Activated CD8-positive, alpha-beta memory T cell treated with anti-CD3 and anti-CD28 coated beads, Interleukin-2, amount 10 ng/mL, durations not matched to agents 7 days and 5 days (primary cell): ENCODE results near the gene TICAM2. TPM values are rescaled to one million over a fixed set of nuclear protein-coding genes. Genes with fewer than 3 reads are reported as not detected.

ENCODE experiments used
- ATAC-seq: fragments of 150-1000 bp; cut with Tn5 transposase; one replicate; pipeline ENCODE4 v1.10.0; 2021; ENCODE audit warnings: moderate library complexity
- CTCF ChIA-PET: fragments of 350-600 bp; sonication (Branson Sonifier 250); formaldehyde crosslinking; loops from one replicate; lab custom pipeline; 2021; ENCODE audit warnings: antibody characterized with exemption; lab: Charles Lee
- DNase-seq: peaks from one replicate; pipeline ENCODE4 v3.0.0-alpha.2; 2020
- H3K27ac Mint-ChIP-seq: one replicate; pipeline ENCODE4 v1.8.0; 2021; ENCODE audit warnings: mild to moderate bottlenecking, mixed read lengths
- H3K27me3 Mint-ChIP-seq: one replicate; pipeline ENCODE4 v1.8.0; 2021; ENCODE audit warnings: mixed read lengths
- H3K36me3 Mint-ChIP-seq: one replicate; pipeline ENCODE4 v1.8.0; 2021; ENCODE audit warnings: mild to moderate bottlenecking, mixed read lengths
- H3K4me1 Mint-ChIP-seq: one replicate; pipeline ENCODE4 v1.8.0; 2021; ENCODE audit warnings: mixed read lengths
- H3K4me3 Mint-ChIP-seq: one replicate; pipeline ENCODE4 v1.8.0; 2021; ENCODE audit warnings: mild to moderate bottlenecking, moderate library complexity, mixed read lengths
- H3K9me3 Mint-ChIP-seq: one replicate; pipeline ENCODE4 v1.8.0; 2022; ENCODE audit warnings: low read depth, mixed read lengths
- total RNA-seq, 2 experiments: library from RNA; stranded (reverse); gene quantifications; one replicate each; pipeline ENCODE4 v1.2.3, GENCODE V29; 2021

TICAM2 gene
- total RNA-seq, 2 experiments from 2014 or later = 1.6 to 1.8 TPM

- peak overlapping the region; percentile 40 for H3K4me3 Mint-ChIP-seq
- CTCF ChIA-PET = interaction anchor here (1.1 to 2.0 kb wide), 3 partner anchors 18 to 241 kb away, joined by 3 to 12 read pairs (median 3); partner anchors contain the start of genes AP3S1 and ATG12
- H3K4me1 Mint-ChIP-seq = peaks cover 35% of the 10 kb centered on the region
- no peak overlapping the region for H3K27ac Mint-ChIP-seq
- no peak for DNase-seq
- peaks cover 21% of the 10 kb centered on the region for H3K36me3 Mint-ChIP-seq
- H3K9me3 Mint-ChIP-seq = no peaks in the 10 kb centered on the region
- no peak for ATAC-seq
- no peaks in the 10 kb centered on the region for H3K27me3 Mint-ChIP-seq
Observed at GRCh38 chr5:115600766-115601165, 1.5 kb downstream of the TICAM2 start.

DNA sequence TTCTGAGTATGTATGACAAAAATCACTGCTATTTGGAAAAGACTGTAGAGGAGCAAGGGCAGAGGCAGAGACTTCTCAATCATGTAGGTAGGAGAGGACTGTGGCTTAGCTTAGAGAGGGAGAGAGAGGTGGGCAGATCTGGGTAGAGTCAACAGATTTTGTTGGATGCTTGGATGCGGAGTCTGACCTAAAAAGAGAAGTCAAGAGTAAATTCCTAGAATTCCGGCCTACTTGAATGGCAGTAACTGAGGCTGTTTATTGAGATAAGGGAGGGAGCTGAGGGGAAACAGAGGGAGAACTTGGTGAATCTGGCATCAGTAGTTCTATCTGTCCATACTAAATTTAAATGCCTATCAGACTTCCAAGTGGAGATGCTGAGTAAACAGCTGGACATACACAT lies 2.4 kb downstream of the TICAM2 start:
- CTCF ChIA-PET = interaction anchor here (0.6 kb wide), 1 partner anchor 26 kb away, joined by 3 read pairs; no protein-coding TSS in a partner anchor
- DNase-seq (no peak), ATAC-seq (no peak)
- peaks cover 17% of the 10 kb centered on the region for H3K36me3 Mint-ChIP-seq
- peak overlapping the region; percentile 33 for H3K4me3 Mint-ChIP-seq
- H3K27ac Mint-ChIP-seq = no peak overlapping the region
- no peaks in the 10 kb centered on the region for H3K9me3 Mint-ChIP-seq
- no peaks in the 10 kb centered on the region for H3K27me3 Mint-ChIP-seq
- peaks cover 35% of the 10 kb centered on the region for H3K4me1 Mint-ChIP-seq

- H3K4me1 Mint-ChIP-seq = peaks cover 35% of the 10 kb centered on the region
- peaks cover 15% of the 10 kb centered on the region for H3K36me3 Mint-ChIP-seq
- ATAC-seq (no peak), DNase-seq (no peak)
- peak overlapping the region; percentile 33 for H3K4me3 Mint-ChIP-seq
- CTCF ChIA-PET = interaction anchor here (0.6 kb wide), 1 partner anchor 25 kb away, joined by 3 read pairs; no protein-coding TSS in a partner anchor
- H3K27ac Mint-ChIP-seq = no peak overlapping the region
- no peaks in the 10 kb centered on the region for H3K27me3 Mint-ChIP-seq
- no peaks in the 10 kb centered on the region for H3K9me3 Mint-ChIP-seq
Observed at GRCh38 chr5:115599502-115599901, 2.8 kb downstream of the TICAM2 start.

- ATAC-seq (no peak), DNase-seq (no peak)
- Mint-ChIP-seq H3K27me3 (peaks cover 2% of the 10 kb centered on the region), H3K36me3 (peaks cover 2% of the 10 kb centered on the region), H3K4me1 (peaks cover 2% of the 10 kb centered on the region), H3K4me3 (no peak overlapping the region), H3K27ac (no peak overlapping the region), H3K9me3 (no peaks in the 10 kb centered on the region)
- CTCF ChIA-PET = no interaction called here
Observed at GRCh38 chr5:115594128-115595047, 7.9 kb downstream of the TICAM2 start.

DNA sequence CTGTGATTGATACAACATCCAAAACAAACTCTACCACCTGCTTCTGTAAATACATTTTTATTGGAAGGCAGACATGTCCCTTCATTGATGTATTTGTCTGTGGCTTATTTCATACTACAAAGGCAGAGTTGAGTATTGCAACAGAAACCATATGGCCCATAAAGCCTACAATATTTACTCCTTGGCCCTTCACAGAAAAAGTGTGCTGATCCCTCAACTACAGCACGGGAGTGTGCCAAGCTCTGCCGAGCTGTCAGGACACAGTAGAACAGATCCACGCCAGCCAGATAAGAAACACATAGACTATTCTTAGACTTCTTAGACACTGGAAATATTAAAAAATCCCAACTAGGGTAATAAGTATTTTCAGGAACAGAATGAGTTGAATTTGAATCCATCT lies 13.2 kb downstream of the TICAM2 start:
- H3K27ac Mint-ChIP-seq = no peak overlapping the region
- DNase-seq = no peak
- ATAC-seq = no peak
- peaks cover 2% of the 10 kb centered on the region for H3K36me3 Mint-ChIP-seq
- peaks cover 2% of the 10 kb centered on the region for H3K27me3 Mint-ChIP-seq
- no peak overlapping the region for H3K4me3 Mint-ChIP-seq
- CTCF ChIA-PET = interaction anchor here (1.0 to 1.5 kb wide), 4 partner anchors 21 to 279 kb away, joined by 3 to 4 read pairs (median 4); no protein-coding TSS in a partner anchor
- H3K9me3 Mint-ChIP-seq = no peaks in the 10 kb centered on the region
- H3K4me1 Mint-ChIP-seq = no peaks in the 10 kb centered on the region

DNA sequence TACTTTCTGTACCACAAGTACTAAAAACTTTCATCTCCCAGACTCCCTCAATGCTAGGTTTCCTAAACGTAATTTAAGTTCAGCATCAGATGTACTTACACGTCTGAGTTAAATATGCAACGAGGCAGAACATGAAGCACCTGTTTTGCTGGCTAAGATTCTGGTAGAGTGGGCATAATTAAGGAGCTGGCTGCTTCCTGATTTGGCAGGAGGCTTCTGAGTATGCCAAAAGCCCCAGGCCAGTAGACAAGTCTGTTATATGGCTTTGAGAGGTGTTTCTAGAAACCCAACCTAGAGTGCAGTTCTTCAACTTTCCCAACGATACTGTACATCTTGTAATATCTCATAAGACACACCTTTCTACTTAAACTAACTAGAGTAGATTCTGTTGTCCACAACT lies 13.6 kb downstream of the TICAM2 start:
- no peak overlapping the region for H3K4me3 Mint-ChIP-seq
- CTCF ChIA-PET = interaction anchor here (1.4 to 1.5 kb wide), 3 partner anchors 20 to 279 kb away, joined by 3 to 4 read pairs (median 4); no protein-coding TSS in a partner anchor
- peaks cover 1% of the 10 kb centered on the region for H3K36me3 Mint-ChIP-seq
- ATAC-seq = no peak
- no peaks in the 10 kb centered on the region for H3K4me1 Mint-ChIP-seq
- DNase-seq = no peak
- H3K27me3 Mint-ChIP-seq = peaks cover 2% of the 10 kb centered on the region
- H3K27ac Mint-ChIP-seq = no peak overlapping the region
- no peaks in the 10 kb centered on the region for H3K9me3 Mint-ChIP-seq

DNA sequence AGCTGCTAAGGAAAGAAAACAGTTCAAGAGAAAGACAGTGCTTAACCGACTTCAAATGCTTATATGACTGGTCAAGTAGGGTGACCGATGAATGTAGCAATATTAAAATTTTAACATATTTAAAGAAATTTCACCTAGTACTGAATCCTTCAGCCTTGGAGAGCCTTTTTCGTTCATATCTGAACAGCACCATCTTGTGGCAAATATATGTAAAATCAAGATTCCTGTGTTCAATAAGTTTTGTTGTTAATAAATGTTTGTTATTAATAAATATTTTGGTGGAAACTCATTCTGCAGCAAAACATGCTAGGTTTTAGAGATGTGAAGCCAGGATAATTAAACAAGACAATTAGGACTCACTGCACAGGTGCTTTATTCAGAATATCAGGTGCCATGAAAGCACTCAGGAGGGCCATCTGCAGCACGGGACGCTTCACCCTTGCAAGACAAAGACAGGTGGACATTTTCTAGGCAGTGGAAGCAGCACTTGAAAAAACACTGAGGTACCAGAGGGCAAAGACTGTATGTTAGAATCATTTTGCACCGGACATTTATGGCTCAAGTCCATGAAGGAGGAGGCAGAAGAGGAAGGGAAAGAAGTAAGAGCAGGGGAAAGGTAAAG lies 15.6 kb downstream of the TICAM2 start:
- no peaks in the 10 kb centered on the region for H3K9me3 Mint-ChIP-seq
- no peak overlapping the region for H3K4me3 Mint-ChIP-seq
- H3K36me3 Mint-ChIP-seq = no peaks in the 10 kb centered on the region
- CTCF ChIA-PET = interaction anchor here (0.9 kb wide), 2 partner anchors 9 to 10 kb away, joined by 3 to 5 read pairs; no protein-coding TSS in a partner anchor
- DNase-seq = no peak
- no peak overlapping the region for H3K27ac Mint-ChIP-seq
- H3K27me3 Mint-ChIP-seq = peaks cover 2% of the 10 kb centered on the region
- no peak for ATAC-seq
- H3K4me1 Mint-ChIP-seq = no peaks in the 10 kb centered on the region

DNA sequence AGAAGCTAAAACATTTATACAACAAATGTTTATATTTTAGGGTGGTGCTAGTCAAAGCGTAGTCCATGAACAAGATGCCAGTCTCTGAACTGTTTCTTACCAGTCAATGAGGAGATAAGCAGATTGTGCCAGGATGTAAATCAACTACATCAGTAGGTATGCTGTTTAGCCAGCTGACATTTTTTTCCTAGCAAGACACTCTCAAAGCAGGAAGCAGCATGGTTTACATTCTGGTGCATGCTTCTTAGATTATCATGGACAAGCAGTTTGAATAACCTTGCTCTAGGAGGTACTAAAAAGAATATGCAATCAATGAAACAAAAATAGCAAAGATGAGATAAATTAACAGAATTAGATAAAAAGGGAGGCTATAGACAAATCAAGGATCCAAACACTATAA lies 17.0 kb downstream of the TICAM2 start:
- Mint-ChIP-seq H3K36me3 (no peaks in the 10 kb centered on the region), H3K9me3 (no peaks in the 10 kb centered on the region), H3K4me3 (no peak overlapping the region), H3K4me1 (no peaks in the 10 kb centered on the region), H3K27me3 (no peaks in the 10 kb centered on the region), H3K27ac (no peak overlapping the region)
- ATAC-seq (no peak), DNase-seq (no peak)
- CTCF ChIA-PET = interaction anchor here (0.8 to 1.5 kb wide), 3 partner anchors 11 to 275 kb away, joined by 3 to 6 read pairs (median 4); no protein-coding TSS in a partner anchor

GRCh38 chr5:115584501-115584900 lies 17.8 kb downstream of the TICAM2 start:
- CTCF ChIA-PET = interaction anchor here (1.2 to 1.5 kb wide), 2 partner anchors 10 to 274 kb away, joined by 3 to 6 read pairs; no protein-coding TSS in a partner anchor
- no peak for ATAC-seq
- Mint-ChIP-seq H3K9me3 (no peaks in the 10 kb centered on the region), H3K4me3 (no peak overlapping the region), H3K36me3 (no peaks in the 10 kb centered on the region), H3K27ac (no peak overlapping the region), H3K4me1 (no peaks in the 10 kb centered on the region), H3K27me3 (no peaks in the 10 kb centered on the region)
- DNase-seq = no peak

GRCh38 chr5:115583474-115583873 lies 18.8 kb downstream of the TICAM2 start:
- no peak for DNase-seq

GRCh38 chr5:115580941-115581340 lies 21.3 kb downstream of the TICAM2 start:
- CTCF ChIA-PET = no interaction called here

More at GRCh38 chr5:115583474-115583873, 18.8 kb downstream of the TICAM2 start:
- Mint-ChIP-seq H3K36me3 (no peaks in the 10 kb centered on the region), H3K27ac (no peak overlapping the region), H3K4me1 (no peaks in the 10 kb centered on the region), H3K4me3 (no peak overlapping the region), H3K27me3 (no peaks in the 10 kb centered on the region), H3K9me3 (no peaks in the 10 kb centered on the region)
- no peak for ATAC-seq
- CTCF ChIA-PET = interaction anchor here (0.6 to 1.5 kb wide), 2 partner anchors 9 to 12 kb away, joined by 3 to 6 read pairs; no protein-coding TSS in a partner anchor

DNA sequence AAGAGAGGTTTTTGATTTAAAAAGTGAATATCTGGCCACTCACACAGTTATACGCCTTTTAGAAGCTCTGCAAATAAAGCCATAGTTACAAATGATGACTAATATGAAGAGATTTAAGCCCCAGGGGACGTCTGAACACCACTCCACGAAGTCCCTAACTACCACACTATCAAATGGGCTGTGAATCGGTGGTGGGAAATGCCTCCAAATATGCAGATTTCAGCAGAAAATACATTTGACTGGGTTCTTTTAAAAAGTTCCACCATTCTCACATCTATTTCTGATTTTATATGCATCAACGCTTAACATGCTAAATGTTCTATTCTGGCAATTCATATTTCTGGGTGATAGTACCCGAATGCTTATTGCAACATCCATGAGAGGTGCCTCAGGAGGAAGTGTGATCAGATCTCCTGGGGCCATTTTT lies 22.5 kb downstream of the TICAM2 start:
- ATAC-seq = no peak
- CTCF ChIA-PET = no interaction called here

More at GRCh38 chr5:115580941-115581340, 21.3 kb downstream of the TICAM2 start:
- Mint-ChIP-seq H3K36me3 (no peaks in the 10 kb centered on the region), H3K4me1 (no peaks in the 10 kb centered on the region), H3K27ac (no peak overlapping the region), H3K9me3 (no peaks in the 10 kb centered on the region), H3K4me3 (no peak overlapping the region), H3K27me3 (no peaks in the 10 kb centered on the region)
- ATAC-seq = no peak
- DNase-seq = no peak

DNA sequence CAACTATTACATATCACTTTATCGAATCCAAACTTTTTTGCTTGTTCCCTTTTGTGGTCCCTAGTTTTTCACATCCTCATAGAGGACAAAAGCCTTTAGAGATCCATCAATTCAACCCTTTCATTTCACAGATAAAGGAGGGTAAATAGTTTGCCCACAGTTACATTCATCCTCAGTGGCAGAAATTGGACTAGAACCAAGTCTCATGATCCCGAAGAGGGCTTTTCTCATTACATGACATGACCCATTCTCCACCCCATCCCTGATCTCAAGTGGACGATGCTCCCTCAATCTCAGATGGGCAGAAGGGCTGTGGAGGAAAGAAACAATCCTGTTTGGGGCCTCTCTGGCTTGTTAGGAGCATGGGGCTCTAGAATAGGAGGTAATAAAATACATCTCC lies 23.1 kb downstream of the TICAM2 start:
- peaks cover 2% of the 10 kb centered on the region for H3K4me1 Mint-ChIP-seq
- CTCF ChIA-PET = interaction anchor here (9.8 kb wide), 1 partner anchor 272 kb away, joined by 133 read pairs; no protein-coding TSS in a partner anchor
- H3K27me3 Mint-ChIP-seq = no peaks in the 10 kb centered on the region
- DNase-seq (no peak), ATAC-seq (no peak)
- no peaks in the 10 kb centered on the region for H3K9me3 Mint-ChIP-seq
- H3K4me3 Mint-ChIP-seq = no peak overlapping the region
- no peak overlapping the region for H3K27ac Mint-ChIP-seq
- no peaks in the 10 kb centered on the region for H3K36me3 Mint-ChIP-seq

More for the DNA sequence above, 22.5 kb downstream of the TICAM2 start:
- Mint-ChIP-seq H3K4me1 (no peaks in the 10 kb centered on the region), H3K27me3 (no peaks in the 10 kb centered on the region), H3K9me3 (no peaks in the 10 kb centered on the region), H3K36me3 (no peaks in the 10 kb centered on the region), H3K4me3 (no peak overlapping the region), H3K27ac (no peak overlapping the region)
- DNase-seq = no peak
